HG03139 (cell line): ENCODE data around the gene EEF1AKMT1.

Experiments
- ATAC-seq: cut with Tn5 transposase; IDR thresholded peaks from one replicate; pipeline ENCODE4 v1.9.1; 2021; ENCODE audit not compliant: unreplicated experiment

EEF1AKMT1 gene

DNA sequence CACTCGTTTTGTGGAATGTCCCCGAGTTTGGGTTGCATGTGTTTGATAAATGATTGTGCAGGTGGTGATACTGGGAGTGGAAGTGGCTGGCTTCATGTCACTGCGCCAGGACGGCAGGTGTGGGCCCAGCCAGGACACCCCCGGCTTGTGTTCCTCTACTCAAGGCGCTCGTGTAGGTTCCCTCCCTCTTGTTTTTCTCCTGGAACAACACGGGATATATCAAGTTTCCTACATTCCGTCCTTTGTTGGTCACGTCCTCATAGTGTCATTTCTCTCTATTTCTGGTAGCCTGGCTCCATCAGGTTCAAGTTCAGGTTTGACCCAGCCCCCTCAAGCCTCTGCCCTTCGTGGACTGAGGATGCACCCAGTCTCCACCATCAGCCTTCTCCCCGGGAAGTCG lies 54.0 kb downstream of the EEF1AKMT1 start:
- no peak for ATAC-seq

DNA sequence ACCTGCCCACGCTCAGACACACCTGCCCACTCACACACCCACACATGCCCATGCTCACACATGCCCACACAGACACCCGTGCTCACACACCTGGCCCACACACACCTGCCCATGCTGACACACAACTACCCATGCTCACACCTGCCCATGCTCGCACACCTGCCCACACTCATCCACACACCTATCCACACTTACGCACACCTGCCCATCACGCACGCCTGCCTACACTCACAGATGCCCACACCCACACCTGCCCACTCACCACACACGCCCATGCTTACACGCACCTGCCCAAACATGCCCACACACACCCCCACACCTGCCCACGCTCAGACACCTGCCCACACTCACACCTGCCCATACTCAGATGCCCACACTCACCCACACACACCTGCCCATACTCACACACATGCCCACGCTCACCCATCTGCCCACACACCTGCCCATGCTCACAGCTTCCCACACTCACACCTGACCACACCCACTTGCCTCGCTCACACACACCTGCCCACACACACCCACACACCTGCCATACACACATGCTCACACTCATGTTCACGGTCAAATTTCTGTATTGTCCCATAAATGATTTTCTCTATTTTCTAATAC lies 54.7 kb downstream of the EEF1AKMT1 start:
- ATAC-seq: no peak

DNA sequence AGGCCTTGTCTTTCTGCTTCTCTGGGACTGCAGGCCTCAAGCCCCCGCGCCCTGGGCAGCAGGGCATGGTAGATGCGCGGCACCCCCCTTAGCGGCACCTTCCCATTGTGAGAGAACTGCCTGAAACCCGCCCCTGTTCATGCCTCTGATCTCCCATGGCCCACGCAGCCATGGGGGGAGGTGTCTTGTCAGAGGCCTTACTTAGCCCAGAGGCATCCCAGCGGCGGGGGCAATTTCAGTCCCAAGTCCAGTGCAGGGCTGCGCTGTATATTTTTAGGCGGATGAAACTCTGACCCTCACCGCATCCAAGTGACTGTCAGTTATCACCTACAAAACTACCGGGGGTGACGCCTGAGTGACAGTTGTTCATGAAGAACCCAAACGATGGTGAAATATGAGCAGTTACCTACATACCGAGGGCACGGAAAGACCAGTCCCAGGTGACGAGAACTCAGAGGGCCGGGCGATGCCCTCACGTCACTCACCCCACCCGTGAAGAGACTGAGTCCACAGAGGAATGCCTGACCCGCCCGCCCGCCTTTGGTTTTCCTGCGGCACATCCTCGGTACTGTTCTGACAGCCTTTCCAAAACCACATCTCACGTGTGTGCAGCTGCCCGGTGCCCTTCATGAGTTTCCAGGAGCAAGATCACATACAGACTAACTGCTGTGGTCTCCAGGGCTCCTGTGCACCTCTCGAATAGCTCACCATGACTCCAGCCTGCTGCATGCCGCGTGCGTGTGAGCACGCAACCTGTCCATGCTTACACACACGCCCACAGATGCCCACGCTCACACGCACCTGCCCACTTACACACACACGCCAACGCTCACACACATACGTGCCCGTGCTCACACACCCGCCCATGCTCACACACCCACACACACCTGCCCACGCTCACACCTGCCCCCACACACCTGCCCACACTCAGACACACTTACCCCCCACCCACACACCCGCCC lies 55.9 kb downstream of the EEF1AKMT1 start:
- no peak for ATAC-seq

DNA sequence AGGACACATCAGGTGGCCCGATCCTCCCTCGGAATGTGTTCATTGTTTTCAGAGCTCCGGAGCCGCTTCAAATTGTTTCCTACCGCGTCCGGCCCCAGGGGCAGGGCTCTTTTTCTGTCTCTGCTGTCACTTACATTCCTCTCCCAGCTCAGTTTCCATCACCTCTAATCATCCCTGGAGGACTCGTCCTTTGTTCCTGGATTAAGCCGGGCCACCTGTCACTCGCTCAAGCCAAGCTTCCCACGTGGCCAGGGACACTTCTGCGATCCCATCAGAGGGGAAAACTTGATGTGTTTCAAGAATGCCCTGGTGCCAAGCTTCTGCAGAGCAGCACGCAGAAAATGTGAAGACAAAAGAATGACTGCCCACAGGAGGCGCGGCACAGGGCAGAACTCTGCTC lies 56.8 kb downstream of the EEF1AKMT1 start:
- ATAC-seq: no peak

DNA sequence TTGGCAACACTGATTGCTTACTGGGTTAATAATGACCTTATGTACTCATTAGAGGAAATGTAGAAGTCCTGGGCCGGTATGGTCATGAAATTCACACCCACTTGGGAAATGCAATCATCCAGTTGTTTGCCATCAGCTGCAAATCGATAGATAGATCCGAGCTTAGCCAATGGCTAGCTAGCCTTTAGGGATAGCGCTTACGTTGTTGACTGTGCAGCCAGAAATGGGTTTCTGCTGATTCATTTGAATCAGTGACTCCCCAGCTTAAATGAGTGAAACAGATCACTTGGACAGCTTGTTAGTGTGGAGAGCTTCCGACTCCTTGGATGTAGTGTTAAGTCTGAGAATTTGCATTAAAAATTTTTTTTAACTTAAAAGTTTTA lies 58.4 kb downstream of the EEF1AKMT1 start:
- ATAC-seq: no peak

DNA sequence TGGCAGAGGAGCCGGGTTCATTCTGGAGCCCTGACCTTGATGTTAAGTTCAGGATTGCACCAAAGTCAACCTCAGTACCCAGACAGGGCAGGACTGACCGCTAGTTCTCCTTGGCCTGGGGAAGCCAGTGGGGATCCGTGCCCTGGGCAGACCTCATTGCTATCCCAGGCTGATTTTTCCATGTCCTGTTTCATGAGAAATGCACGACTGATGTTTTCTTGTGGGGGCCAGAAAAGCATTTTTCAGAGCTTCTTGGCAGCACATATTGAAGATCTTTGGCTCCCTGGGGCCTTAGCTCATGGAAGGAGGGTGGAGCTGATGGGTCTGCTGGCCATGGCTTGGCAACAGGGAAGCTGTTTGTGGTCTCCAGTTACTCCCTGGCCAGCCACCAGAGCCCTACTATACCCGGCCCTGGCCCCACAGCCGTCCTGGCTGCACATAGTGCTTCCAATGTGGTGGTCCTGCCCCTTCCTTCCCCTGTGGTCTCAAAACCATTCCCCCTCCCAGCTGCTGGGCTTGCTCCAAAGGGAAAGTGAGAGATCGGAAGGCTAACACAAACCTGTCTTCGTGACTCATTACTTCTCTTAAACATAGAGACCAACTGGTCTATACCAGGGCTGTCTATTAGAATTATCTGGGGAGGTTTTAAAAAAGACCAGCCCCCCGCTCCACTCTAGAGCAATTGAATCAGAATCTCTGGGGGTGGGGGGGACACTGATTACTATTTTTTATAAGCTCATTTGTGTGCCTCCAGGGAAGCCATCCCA lies 59.0 kb downstream of the EEF1AKMT1 start:
- no peak for ATAC-seq

DNA sequence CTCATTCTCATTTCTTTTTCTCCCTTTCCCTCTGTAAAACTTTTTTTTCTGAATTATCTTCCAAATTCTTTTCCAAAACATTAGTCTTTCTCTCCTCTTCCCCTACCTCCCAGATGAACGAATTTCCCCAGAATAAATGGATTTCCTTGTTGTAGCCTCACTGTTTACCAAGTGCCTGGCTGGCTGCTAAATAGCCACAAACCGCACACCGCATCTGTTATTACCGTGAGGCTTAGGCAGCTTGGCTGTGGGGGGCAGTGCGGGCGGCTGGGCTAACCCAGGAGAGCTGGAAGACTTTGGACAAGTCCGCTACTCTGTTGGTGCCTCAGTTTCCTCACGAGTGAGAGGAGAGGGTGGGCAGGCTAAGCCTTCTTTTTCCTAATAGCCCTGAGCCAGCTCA lies 59.6 kb downstream of the EEF1AKMT1 start:
- no peak for ATAC-seq

DNA sequence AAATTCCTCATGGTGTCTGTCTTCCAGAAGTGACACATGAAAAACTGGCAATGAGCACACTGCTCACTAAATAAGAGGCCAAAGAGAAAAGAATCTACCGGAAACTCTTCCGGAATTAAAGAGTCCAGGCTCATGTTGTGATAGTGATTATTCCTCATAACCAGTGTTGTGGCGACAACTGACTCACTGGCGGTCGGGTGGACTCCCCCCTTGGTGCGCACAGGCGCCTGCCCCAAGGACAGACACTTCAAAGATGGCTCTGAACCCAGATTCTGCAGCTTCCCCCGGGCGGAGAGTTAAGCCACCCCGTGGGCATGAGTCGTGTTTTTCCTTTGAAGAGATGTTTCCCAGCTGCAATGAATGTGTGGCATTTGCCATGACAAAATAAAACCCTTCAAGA lies 60.0 kb downstream of the EEF1AKMT1 start:
- ATAC-seq: no peak

DNA sequence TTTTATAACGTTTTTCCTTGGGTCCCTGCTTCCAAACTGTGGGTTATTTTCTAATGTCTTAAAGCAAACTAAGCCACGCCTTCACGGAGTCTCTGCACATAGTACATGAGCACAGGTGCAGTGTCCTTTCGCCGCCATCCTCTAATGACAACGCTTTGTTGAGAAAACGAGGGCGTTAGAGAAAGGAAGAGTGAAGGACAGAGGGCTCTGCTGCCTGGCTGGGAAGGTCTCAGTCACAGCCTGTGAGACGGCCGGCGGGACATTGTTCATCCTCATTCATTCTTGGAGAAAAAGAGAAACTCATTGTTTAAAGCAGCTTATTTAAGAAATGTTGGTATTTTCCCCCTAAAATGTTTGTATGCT lies 60.8 kb downstream of the EEF1AKMT1 start:
- no peak for ATAC-seq

DNA sequence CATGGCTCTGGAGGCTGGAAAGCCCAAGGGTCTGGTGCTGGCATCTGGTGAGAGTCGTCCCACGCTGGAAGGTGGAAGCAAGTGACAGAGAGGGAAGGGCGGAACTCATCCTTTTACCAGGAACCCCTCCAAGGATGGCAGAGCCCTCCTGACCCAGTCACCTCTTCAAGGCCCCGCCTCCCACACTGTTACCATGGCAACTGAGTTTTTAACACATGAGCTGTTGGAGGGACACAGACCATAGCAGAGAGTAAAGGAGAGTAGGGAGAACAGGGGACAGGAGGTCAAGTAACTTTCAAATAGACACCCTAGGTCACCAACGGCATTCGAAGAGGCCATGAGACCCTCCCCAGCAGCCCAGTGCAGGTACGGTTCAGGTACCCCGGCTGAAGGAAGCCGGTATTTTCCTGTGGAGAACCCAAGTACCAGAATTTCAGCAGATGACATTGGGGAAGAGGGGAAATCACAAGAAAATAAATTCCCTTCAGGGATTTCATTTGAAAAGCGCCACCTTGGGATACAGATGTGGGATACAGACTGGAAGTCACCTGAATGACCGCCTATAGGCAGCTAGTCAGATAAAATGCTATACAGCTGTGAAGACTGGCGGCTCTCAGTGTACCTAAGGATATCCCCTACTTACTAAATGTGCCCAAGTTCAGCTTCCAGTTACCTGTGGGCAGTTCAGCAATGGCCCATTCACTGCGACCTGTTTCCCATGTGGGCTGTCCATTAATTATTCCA lies 62.3 kb downstream of the EEF1AKMT1 start:
- ATAC-seq: no peak

DNA sequence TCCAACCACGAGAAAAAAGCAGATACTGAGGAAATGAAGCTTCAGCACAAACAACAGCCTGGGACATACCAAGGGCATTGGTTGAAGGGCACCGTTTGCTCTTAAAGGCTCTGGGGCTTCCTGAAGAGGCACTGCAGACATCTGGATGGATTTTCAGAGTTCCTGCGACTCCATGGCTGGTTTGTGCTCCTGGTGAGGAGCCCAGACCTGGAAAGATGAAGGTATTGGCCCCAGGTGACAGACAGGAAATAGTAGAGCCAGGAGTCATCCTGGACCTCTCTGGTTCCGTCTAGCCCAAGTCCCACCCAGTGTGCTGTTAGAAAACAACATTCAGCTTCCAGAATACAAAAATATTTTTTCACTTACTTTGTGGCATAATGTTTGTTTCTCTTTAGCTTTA lies 64.0 kb downstream of the EEF1AKMT1 start:
- no peak for ATAC-seq

DNA sequence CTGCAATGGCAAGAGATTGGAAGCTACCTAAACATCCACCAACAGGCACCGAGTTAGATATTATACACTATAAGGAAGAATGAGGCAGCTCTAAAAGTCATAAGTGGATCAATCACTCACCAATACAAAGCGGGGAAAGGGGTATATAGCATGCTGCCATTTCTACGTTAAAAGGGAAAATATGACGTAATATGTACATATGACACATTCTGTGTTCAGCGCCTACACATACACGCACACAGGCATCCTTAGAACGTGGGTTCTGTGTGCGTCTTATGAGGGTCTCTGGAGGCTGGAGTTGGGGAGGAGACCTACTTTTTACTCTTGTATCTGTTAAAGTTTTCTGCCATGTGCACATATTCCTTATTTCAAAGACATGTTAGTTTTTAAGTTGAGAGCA lies 64.4 kb downstream of the EEF1AKMT1 start:
- no peak for ATAC-seq

DNA sequence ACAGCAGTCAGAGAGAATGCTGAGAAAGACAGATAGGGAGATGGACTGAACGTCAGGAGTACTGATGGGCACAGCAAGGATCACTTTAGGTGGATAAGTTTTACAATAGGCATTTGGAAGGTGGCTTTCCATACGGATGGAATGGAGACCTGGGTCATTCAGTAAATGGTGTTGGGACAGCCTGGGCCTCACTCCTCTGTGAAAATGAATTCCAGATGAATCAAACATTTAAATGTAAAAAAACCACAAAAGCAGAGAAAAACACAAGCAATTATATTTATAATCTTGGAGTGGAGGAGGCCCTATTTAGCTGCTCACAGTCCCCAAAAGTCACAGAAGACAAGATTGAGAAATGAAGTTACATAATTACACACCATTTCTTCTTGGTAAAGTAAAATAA lies 65.5 kb downstream of the EEF1AKMT1 start:
- ATAC-seq: no peak

DNA sequence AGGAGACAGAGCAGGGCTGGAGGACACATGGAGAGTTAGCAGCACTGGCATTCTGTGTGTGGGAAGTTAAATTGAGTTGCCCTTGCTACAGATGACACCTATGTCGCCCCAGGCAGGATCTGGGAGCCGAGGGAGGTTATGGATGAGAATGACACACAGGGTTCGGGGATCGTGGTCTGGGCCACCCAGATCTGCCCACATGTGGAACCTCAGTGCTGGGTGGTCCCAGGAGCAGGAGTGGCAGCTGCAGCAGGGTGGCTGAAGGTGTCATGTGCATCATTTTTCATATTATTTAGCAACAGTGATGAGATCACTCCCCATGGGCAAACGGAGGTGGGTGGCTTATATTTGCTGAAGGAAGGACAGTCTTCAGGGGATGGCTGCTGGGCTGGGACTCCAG lies 67.1 kb downstream of the EEF1AKMT1 start:
- no peak for ATAC-seq

DNA sequence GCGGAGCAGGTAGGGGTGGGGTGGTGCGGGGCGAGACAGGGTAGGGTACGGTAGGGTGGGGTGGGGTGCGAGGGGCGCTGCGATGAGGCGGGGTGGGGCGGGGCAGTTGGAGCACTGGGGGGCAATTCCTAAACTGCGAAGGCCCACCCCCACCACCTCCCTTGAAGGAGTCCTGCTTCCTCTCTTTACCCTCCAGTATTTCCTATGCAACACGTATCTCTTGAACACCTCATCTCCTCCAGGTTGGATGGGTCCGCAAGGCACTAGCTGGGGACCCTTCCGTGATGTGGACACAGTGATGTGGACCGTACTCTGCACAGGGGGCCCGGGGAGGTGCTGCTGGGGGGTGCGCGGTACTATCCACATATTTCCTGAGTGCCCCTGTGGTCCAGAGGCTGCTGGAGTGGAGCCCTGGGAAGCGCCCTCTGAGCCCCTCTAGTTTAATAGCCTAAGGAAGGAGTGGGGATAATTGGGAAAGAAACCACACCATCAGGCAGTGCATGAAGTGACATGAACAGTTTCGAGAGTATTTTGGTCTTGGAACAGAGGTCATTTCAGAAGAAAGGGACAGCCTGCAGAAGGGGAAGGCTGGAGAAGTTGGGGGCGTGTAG lies 69.2 kb downstream of the EEF1AKMT1 start:
- ATAC-seq: no peak

DNA sequence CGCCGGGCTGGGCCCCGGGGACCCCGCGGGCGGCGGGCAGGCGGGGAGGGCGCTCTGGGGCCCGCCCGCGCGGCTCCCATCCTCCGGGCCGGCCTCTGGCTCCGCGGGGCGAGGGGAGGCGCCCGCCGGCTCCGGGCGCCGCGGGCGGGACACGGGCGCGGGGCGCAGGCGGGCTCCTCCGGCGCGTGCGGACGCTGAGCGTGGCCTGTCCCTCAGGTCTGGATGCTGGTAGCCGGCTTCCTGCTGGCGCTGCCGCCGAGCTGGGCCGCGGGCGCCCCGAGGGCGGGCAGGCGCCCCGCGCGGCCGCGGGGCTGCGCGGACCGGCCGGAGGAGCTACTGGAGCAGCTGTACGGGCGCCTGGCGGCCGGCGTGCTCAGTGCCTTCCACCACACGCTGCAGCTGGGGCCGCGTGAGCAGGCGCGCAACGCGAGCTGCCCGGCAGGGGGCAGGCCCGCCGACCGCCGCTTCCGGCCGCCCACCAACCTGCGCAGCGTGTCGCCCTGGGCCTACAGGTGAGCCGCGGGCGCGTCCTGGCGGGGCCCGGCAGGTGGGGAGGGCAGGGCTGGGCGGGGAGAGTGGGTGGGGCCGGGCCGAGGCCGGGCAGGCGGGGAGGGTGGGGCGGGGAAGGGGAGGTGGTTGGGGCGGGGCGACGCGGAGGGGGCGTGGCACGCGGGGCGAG lies 69.8 kb downstream of the EEF1AKMT1 start:
- peak; percentile 85 for ATAC-seq

DNA sequence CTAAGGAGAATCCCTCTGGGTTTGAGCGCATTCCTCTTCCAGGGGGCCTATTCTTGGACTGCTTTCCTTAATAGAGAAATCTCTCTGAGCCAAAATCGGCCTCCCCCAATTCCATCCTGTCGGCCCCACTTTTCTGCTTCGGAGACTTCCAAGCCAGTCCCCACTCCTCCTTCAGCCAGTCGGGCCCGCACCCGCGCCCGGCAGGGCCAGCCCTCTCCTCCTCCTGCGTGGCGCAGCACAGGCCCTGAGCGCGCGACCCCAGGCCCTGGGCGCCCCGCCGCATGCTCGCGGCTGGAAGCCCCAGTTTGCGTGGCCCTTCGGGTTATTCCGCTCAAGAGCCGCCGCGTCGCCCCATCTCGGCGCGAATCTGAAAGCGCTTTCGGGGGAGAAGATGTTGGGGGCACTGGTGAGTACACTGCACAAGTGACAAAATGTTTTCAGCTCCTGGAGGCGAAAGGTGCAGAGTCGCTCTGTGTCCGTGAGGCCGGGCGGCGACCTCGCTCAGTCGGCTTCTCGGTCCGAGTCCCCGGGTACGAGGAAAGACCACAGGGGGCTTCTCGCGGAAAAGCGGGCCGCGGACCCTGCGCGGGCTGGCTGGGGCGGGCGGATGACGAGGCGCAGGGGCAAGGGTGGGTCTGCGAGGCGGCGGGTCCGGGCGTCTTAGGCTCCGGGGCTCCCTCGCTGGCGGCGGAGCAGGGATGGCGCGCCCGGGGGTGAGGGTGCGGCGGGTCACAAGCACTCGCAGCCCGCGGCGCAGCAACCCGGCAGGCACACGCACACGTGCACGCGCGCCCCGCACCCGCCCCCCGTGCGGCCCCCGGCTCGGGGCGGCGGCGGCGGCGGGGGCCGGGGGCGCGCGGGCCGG lies 70.6 kb downstream of the EEF1AKMT1 start, which contains the start of gene IL17D:
TSS of gene IL17D (plus strand) at position 785 of the 865 bp plus-strand sequence. CDS start 303 bp downstream, outside the sequence.
- ATAC-seq: peak; percentile 15

DNA sequence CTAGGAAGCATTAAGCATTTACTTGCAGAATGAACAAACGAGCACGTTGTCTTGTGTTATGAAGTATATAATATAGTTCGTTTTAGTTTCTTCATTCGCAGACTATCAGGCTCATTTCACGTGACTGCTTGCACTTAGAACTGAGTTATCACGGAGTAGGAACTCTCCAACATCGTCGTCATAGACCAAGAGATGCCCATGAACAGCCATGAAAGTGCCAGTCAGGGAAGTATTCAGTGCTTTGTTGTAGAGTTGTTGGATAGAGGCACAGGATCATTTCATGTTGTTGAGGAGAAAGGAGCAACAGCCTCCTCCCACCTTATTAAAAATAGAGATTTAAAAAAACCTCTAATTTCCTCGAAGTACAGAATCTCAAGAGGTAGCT lies 71.2 kb downstream of the EEF1AKMT1 start:
- ATAC-seq: no peak

DNA sequence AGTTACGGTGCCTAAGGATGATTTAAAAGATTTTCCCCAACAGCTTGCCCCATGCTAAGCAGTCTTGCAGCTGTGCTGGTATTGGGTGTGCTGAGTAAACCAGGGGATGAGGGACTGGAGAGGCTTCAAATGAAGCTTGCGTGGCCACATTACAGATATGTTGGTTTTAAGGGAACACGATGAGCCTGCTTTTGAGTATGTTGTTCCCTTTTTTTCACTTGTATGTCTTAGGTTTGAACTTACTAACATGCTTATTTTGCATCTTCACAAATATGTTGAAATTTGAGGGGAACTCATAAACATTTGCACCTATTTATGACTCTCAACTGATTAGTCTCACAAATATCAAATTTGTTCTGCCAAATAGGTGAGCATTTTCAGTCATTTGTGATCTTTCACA lies 72.3 kb downstream of the EEF1AKMT1 start:
- ATAC-seq: no peak
